ENCODE data around the gene RTL5.

RTL5 gene

GRCh38 chrX:72128183-72128834 is 3.4 kb downstream of the RTL5 start:
- DNase-seq (ENCODE audit: low read depth) = no peak
- no peak overlapping the region for H3K4me3 ChIP-seq (ENCODE audit: low read depth, low read length)
- no peak for TF ChIP-seq POLR2A (IDR thresholded peaks at IDR 0.05; ENCODE audit: extremely low read depth, insufficient read length)
- TF ChIP-seq, protein P1, sequence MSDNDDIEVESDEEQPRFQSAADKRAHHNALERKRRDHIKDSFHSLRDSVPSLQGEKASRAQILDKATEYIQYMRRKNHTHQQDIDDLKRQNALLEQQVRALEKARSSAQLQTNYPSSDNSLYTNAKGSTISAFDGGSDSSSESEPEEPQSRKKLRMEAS (IDR thresholded peaks at IDR 0.05; ENCODE audit: low read depth, low read length) = no peak
- TF ChIP-seq MYC (IDR thresholded peaks at IDR 0.05; ENCODE audit: low read depth, low read length) = no peak
- no peak for TF ChIP-seq CTCF (IDR thresholded peaks at IDR 0.05; ENCODE audit: low read depth, low read length)

- DNase-seq (ENCODE audit: low read depth) = no peak
- TF ChIP-seq, protein P1 (IDR thresholded peaks at IDR 0.05; ENCODE audit: low read depth, low read length) = no peak
- TF ChIP-seq MYC (IDR thresholded peaks at IDR 0.05; ENCODE audit: low read depth, low read length) (no peak), CTCF (IDR thresholded peaks at IDR 0.05; ENCODE audit: low read depth, low read length) (no peak), POLR2A (IDR thresholded peaks at IDR 0.05; ENCODE audit: extremely low read depth, insufficient read length) (no peak)
- H3K4me3 ChIP-seq (ENCODE audit: low read depth, low read length) = no peak overlapping the region
These were observed 4.4 kb downstream of the RTL5 start for GRCh38 chrX:72127332-72127731.

- peak; percentile 86 for DNase-seq (ENCODE audit: low read depth)
- TF ChIP-seq, protein P1 (IDR thresholded peaks at IDR 0.05; ENCODE audit: low read depth, low read length) = no peak
- TF ChIP-seq MYC (IDR thresholded peaks at IDR 0.05; ENCODE audit: low read depth, low read length) (peak; percentile 56; the same call in 1 of the 2 replicates), CTCF (IDR thresholded peaks at IDR 0.05; ENCODE audit: low read depth, low read length) (peak; percentile 75), POLR2A (IDR thresholded peaks at IDR 0.05; ENCODE audit: extremely low read depth, insufficient read length) (no peak)
- H3K4me3 ChIP-seq (ENCODE audit: low read depth, low read length) = no peak overlapping the region
These were observed 5.1 kb downstream of the RTL5 start for GRCh38 chrX:72126539-72127140.

GRCh38 chrX:72126048-72126415 is 5.7 kb downstream of the RTL5 start:
- TF ChIP-seq CTCF (IDR thresholded peaks at IDR 0.05; ENCODE audit: low read depth, low read length) = no peak
- no peak for TF ChIP-seq POLR2A (IDR thresholded peaks at IDR 0.05; ENCODE audit: extremely low read depth, insufficient read length)
- TF ChIP-seq, protein P1 (IDR thresholded peaks at IDR 0.05; ENCODE audit: low read depth, low read length) = no peak
- no peak overlapping the region for H3K4me3 ChIP-seq (ENCODE audit: low read depth, low read length)
- DNase-seq (ENCODE audit: low read depth) = no peak

DNA sequence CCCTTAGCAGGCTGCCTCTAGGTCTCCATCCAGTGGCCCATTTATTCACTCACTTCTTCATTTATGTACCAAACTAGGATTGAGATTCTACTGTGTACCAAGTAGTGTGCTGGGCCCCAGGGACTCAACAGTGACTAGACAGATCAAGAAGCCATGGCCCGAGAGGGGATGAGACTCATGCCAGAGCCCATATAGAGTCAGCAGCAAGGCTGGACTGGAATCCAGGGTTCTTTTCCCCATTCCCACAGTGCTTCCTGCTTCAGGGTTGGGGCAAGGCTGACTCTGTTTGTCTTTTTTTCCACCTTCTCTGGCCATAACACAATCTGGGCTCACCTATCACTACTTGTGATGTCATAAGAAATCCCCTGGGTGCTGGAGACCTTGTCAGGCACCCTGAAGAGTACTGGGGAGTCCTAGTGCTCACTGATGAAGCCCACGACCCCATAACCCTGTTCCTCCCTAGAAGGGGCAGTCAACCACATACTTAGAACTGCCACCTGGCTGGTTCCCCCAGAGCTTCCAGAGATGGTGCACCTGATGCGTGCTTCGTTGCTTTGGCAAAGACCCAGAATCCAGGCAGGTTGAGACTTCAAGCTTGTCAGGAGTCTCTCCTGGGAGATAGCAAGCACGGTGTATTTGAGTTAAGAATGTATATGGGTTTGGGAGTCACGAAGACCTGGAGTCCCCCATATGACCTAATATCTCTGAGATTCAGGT is 6.2 kb downstream of the RTL5 start:
- DNase-seq (ENCODE audit: low read depth) = peak; percentile 49
- TF ChIP-seq CTCF (IDR thresholded peaks at IDR 0.05; ENCODE audit: low read depth, low read length) (no peak), POLR2A (IDR thresholded peaks at IDR 0.05; ENCODE audit: extremely low read depth, insufficient read length) (no peak), MYC (IDR thresholded peaks at IDR 0.05; ENCODE audit: low read depth, low read length) (no peak)
- TF ChIP-seq, protein P1 (IDR thresholded peaks at IDR 0.05; ENCODE audit: low read depth, low read length) = no peak
- no peak overlapping the region for H3K4me3 ChIP-seq (ENCODE audit: low read depth, low read length)

All from NB4 (cell line).